SK-N-SH (cell line): ENCODE data around the gene SNX1. TPM values are rescaled to one million over a fixed set of nuclear protein-coding genes. Genes with fewer than 3 reads are reported as not detected.
"Not testable (repeated sequence)": the region's sequence is repeated elsewhere in the genome, so short reads cannot be mapped to it uniquely, and the experiment has no call there.

Experiments used
- CTCF ChIA-PET: fragments of 300-600, 350-600 bp; formaldehyde crosslinking; extraction: SDS; loops from one replicate; lab custom pipeline; 2021; lab: Yijun Ruan, JAX
- POLR2A ChIA-PET: fragments of 350-600 bp; sonication (Branson Sonifier 250); formaldehyde crosslinking; extraction: SDS; loops from one replicate; lab custom pipeline; 2020; ENCODE audit warnings: antibody characterized with exemption, inconsistent platforms; lab: Yijun Ruan, JAX
- DNase-seq: peaks from one replicate; pipeline ENCODE4 v3.0.0; 2012
- H2AFZ ChIP-seq: fragments of 200-600 bp; sonication (generic); 2 replicates; pipeline ENCODE4 v1.8.1; 2016; ENCODE audit warnings: antibody characterized with exemption, mild to moderate bottlenecking, low read depth
- H3F3A ChIP-seq: fragments of 200-600 bp; sonication (generic); replicated peaks from 2 replicates; pipeline ENCODE3; 2016; ENCODE audit warnings: antibody characterized with exemption, mild to moderate bottlenecking; ENCODE audit not compliant: insufficient read depth
- H3K27ac ChIP-seq, 2 experiments: fragments of 200-500 bp in 1 of 2; fragments of 200-600 bp in 1 of 2; sonication (Bioruptor generic) in 1 of 2; sonication (generic), shearing (Covaris generic) in 1 of 2; 2 replicates each; pipeline versions ENCODE4 v1.5.1 to v1.6.1; 2014 to 2016; ENCODE audit warnings: low read depth in 2 of 2, inconsistent platforms in 1 of 2, low read length in 1 of 2, mild to moderate bottlenecking in 1 of 2, mixed read lengths in 1 of 2
- H3K27me3 ChIP-seq: fragments of 200-600 bp; sonication (generic), shearing (Covaris generic); 2 replicates; pipeline ENCODE4 v1.6.1; 2016; ENCODE audit warnings: mixed run types; ENCODE audit not compliant: insufficient read depth
- H3K36me3 ChIP-seq, 2 experiments: fragments of 200-500 bp in 1 of 2; fragments of 200-600 bp in 1 of 2; sonication (Bioruptor generic) in 1 of 2; sonication (generic) in 1 of 2; replicated peaks in 1 of 2; 2 replicates each; pipeline versions ENCODE3 to v1.5.1; 2014 to 2016; ENCODE audit warnings: low read length in 1 of 2, mild to moderate bottlenecking in 1 of 2; ENCODE audit not compliant: insufficient read depth in 2 of 2, control insufficient read depth in 1 of 2
- H3K4me1 ChIP-seq, 2 experiments: fragments of 200-500 bp in 1 of 2; fragments of 200-600 bp in 1 of 2; sonication (Bioruptor generic) in 1 of 2; sonication (generic), shearing (Covaris generic) in 1 of 2; 2 replicates each; pipeline versions ENCODE4 v1.5.1 to v1.6.1; 2014 to 2016; ENCODE audit warnings: low read depth in 1 of 2, low read length in 1 of 2, mixed run types in 1 of 2; ENCODE audit not compliant: insufficient read depth in 2 of 2, control insufficient read depth in 1 of 2
- H3K4me2 ChIP-seq: fragments of 200-600 bp; sonication (generic), shearing (Covaris generic); 2 replicates; pipeline ENCODE4 v1.6.1; 2017; ENCODE audit warnings: mixed run types
- H3K4me3 ChIP-seq, 2 experiments: fragments of 200-500 bp in 1 of 2; fragments of 200-600 bp in 1 of 2; sonication (Bioruptor generic) in 1 of 2; sonication (generic), shearing (Covaris generic) in 1 of 2; 2 replicates each; pipeline versions ENCODE4 v1.5.1 to v1.8.1; 2014 to 2016; ENCODE audit warnings: low read depth in 2 of 2, inconsistent platforms in 1 of 2, low read length in 1 of 2, mild to moderate bottlenecking in 1 of 2, mixed read lengths in 1 of 2, moderate library complexity in 1 of 2
- H3K79me2 ChIP-seq: fragments of 200-600 bp; sonication (generic); 2 replicates; pipeline ENCODE4 v1.8.1; 2017; ENCODE audit warnings: mild to moderate bottlenecking; ENCODE audit not compliant: insufficient read depth
- H3K9ac ChIP-seq: fragments of 200-600 bp; sonication (generic); 2 replicates; pipeline ENCODE4 v1.6.1; 2017; ENCODE audit warnings: mixed run types
- H3K9me2 ChIP-seq: fragments of 200-600 bp; sonication (generic); 2 replicates; pipeline ENCODE4 v1.6.1; 2017; ENCODE audit warnings: mixed run types
- H3K9me3 ChIP-seq: fragments of 200-600 bp; sonication (generic); 2 replicates; pipeline ENCODE4 v1.6.1; 2017; ENCODE audit warnings: mixed run types, mild to moderate bottlenecking, moderate library complexity
- H4K20me1 ChIP-seq: fragments of 200-600 bp; sonication (generic); 2 replicates; pipeline ENCODE4 v1.6.1; 2017; ENCODE audit warnings: mild to moderate bottlenecking, mixed run types; ENCODE audit not compliant: insufficient read depth
- CTCF ChIP-seq: fragments of 200-600 bp; sonication (generic); IDR thresholded peaks from 2 replicates; pipeline ENCODE4 v1.6.1; 2017; ENCODE audit warnings: antibody characterized with exemption, mild to moderate bottlenecking, moderate library complexity
- ELF1 ChIP-seq: IDR thresholded peaks from 2 replicates; pipeline ENCODE4 v1.4.0; 2012
- EZH2phosphoT487 ChIP-seq: fragments of 200-600 bp; sonication (generic); IDR thresholded peaks from 2 replicates; pipeline ENCODE4 v1.6.1; 2017; ENCODE audit warnings: low read depth, mixed run types, mild to moderate bottlenecking, antibody characterized with exemption, moderate library complexity, borderline replicate concordance
- FOSL2 ChIP-seq: IDR thresholded peaks from 2 replicates; pipeline ENCODE4 v1.4.0; 2012; ENCODE audit warnings: low read depth, mild to moderate bottlenecking, moderate library complexity, borderline replicate concordance
- FOXJ3 ChIP-seq: sonication (generic); formaldehyde crosslinking; IDR thresholded peaks from 2 replicates; pipeline ENCODE4 v1.5.1; 2020; ENCODE audit warnings: mild to moderate bottlenecking, missing genetic modification reagents
- FOXM1 ChIP-seq: IDR thresholded peaks from 2 replicates; pipeline ENCODE4 v1.4.0; 2012; ENCODE audit warnings: low read depth, mild to moderate bottlenecking
- GABPA ChIP-seq: IDR thresholded peaks from 2 replicates; pipeline ENCODE4 v1.4.0; 2012; ENCODE audit warnings: low read depth, mild to moderate bottlenecking
- MAX ChIP-seq: IDR thresholded peaks from 2 replicates; pipeline ENCODE4 v1.4.0; 2012; ENCODE audit warnings: low read depth
- MEF2A ChIP-seq: IDR thresholded peaks from 2 replicates; pipeline ENCODE4 v1.4.0; 2012; ENCODE audit warnings: low read depth, borderline replicate concordance
- NRF1 ChIP-seq: IDR thresholded peaks from 2 replicates; pipeline ENCODE4 v1.6.1; 2012; ENCODE audit warnings: low read depth, mild to moderate bottlenecking, low read length
- POLR2AphosphoS5 ChIP-seq: IDR thresholded peaks from 2 replicates; pipeline ENCODE4 v1.6.1; 2012; ENCODE audit warnings: low read depth, low read length
- RCOR1 ChIP-seq: fragments of 150-350 bp; IDR thresholded peaks from 2 replicates; pipeline ENCODE4 v1.6.1; 2017; ENCODE audit warnings: antibody characterized with exemption, low read length
- SIN3A ChIP-seq: IDR thresholded peaks from 2 replicates; pipeline ENCODE4 v1.6.1; 2012; ENCODE audit warnings: low read depth, mild to moderate bottlenecking, low read length, moderate library complexity, borderline replicate concordance
- TCF12 ChIP-seq: IDR thresholded peaks from 2 replicates; pipeline ENCODE4 v1.4.0; 2012
- TEAD4 ChIP-seq: IDR thresholded peaks from 2 replicates; pipeline ENCODE4 v1.4.0; 2012; ENCODE audit warnings: mild to moderate bottlenecking, borderline replicate concordance; ENCODE audit not compliant: insufficient read depth
- USF2 ChIP-seq: fragments of 150-350 bp; IDR thresholded peaks from 2 replicates; pipeline ENCODE4 v1.6.1; 2017; ENCODE audit warnings: antibody characterized with exemption, low read length, low read depth, borderline replicate concordance
- WGBS: methylation state at CpG from one replicate; pipeline ENCODE4 v1.1.6; 2017; ENCODE audit warnings: low lambda C conversion rate; 5-methylcytosine and 5-hydroxymethylcytosine counted together
- polyA plus RNA-seq, 3 experiments: library from polyadenylated mRNA; depleted of rRNA; stranded (reverse); fragments of >200 nt; gene quantifications; 2 replicates each; pipeline ENCODE4 v1.2.3, GENCODE V29; 2012

The SNX1 gene
- polyA plus RNA-seq, 1 of the 3 experiments (the other 2 are of a cell fraction) = 80.7 TPM

- ChIA-PET CTCF (interaction anchor here (1.8 to 3.1 kb wide), 2 partner anchors 13 to 108 kb away, joined by 4 to 11 read pairs; no protein-coding TSS in a partner anchor), POLR2A (no interaction called here)
- no peaks in the 10 kb centered on the region for H3K9me2 ChIP-seq
- H3K79me2 ChIP-seq = no peaks in the 10 kb centered on the region
- DNase-seq = no peak
- no peak overlapping the region for H3K9ac ChIP-seq
- no peak overlapping the region for H3K27ac ChIP-seq
- peaks cover 0 to 3% of the 10 kb centered on the region in 2 experiments; a peak in 1 of 4 replicates for H3K4me1 ChIP-seq
- H3F3A ChIP-seq = no peaks in the 10 kb centered on the region
- H2AFZ ChIP-seq = no peak overlapping the region
- no peak for TF ChIP-seq MAX
- TF ChIP-seq POLR2AphosphoS5 = no peak
- no peak for TF ChIP-seq GABPA
- TF ChIP-seq MEF2A = no peak
- no peak for TF ChIP-seq TEAD4
- no peak for TF ChIP-seq ELF1
- no peak for TF ChIP-seq USF2
- TF ChIP-seq RCOR1 = no peak
- no peak for TF ChIP-seq SIN3A
- TF ChIP-seq TCF12 = no peak
- no peak for TF ChIP-seq EZH2phosphoT487
- TF ChIP-seq NRF1 = no peak
- no peak for TF ChIP-seq CTCF
- TF ChIP-seq FOXJ3 (CRISPR knock-in tag) = no peak
- no peak for TF ChIP-seq FOXM1
- TF ChIP-seq FOSL2 = no peak
- no peaks in the 10 kb centered on the region for H3K27me3 ChIP-seq
- H3K36me3 ChIP-seq = no peaks in the 10 kb centered on the region
- no peak overlapping the region for H3K4me3 ChIP-seq
- H4K20me1 ChIP-seq = no peaks in the 10 kb centered on the region
- no peak overlapping the region for H3K4me2 ChIP-seq
- WGBS = 88% methylated on average over 5 of the region's 5 CpGs
- H3K9me3 ChIP-seq = no peaks in the 10 kb centered on the region; the same call in 1 of the 2 replicates
These were observed 42.8 kb upstream of the SNX1 start for GRCh38 chr15:64052925-64053491.

GRCh38 chr15:64053674-64054073 lies 42.1 kb upstream of the SNX1 start:
- H3K27me3 ChIP-seq, H3F3A ChIP-seq, H3K9me3 ChIP-seq, H3K36me3 ChIP-seq, H4K20me1 ChIP-seq, H3K9me2 ChIP-seq, H3K4me1 ChIP-seq, POLR2A ChIA-PET, DNase-seq, H3K4me2 ChIP-seq, H2AFZ ChIP-seq, H3K79me2 ChIP-seq, H3K9ac ChIP-seq, H3K27ac ChIP-seq, H3K4me3 ChIP-seq: not testable (repeated sequence)
- WGBS = 85% methylated on average over 12 of the region's 12 CpGs
- CTCF ChIA-PET = interaction anchor here (0.7 to 3.1 kb wide), 4 partner anchors 13 to 444 kb away, joined by 3 to 11 read pairs (median 4); no protein-coding TSS in a partner anchor
